Thoracic aorta (tissue), 2 donors: ENCODE results near the gene CAMK2A. TPM values are rescaled to one million over a fixed set of nuclear protein-coding genes. Genes with fewer than 3 reads are reported as not detected.

ENCODE experiments used
- ATAC-seq: fragments of 150-250 bp; one replicate; pipeline ENCODE4 v1.8.0; 2017; ENCODE audit warnings: low read depth; ENCODE audit not compliant: insufficient number of reproducible peaks, low FRiP score
- DNase-seq: peaks from one replicate; pipeline ENCODE4 v3.0.0-alpha.2; 2020; ENCODE audit warnings: low spot score
- H3K27ac ChIP-seq, 2 donors: fragments of 200-600 bp; sonication (generic); 1 replicate in 1 of 2; 2 replicates in 1 of 2; pipeline ENCODE4 v1.5.1; 2016; ENCODE audit warnings: mild to moderate bottlenecking in 2 of 2, moderate library complexity in 2 of 2
- H3K27me3 ChIP-seq: fragments of 200-600 bp; sonication (generic); replicated peaks from 2 replicates; pipeline ENCODE4 v1.6.0; 2016; ENCODE audit warnings: mild to moderate bottlenecking; ENCODE audit not compliant: insufficient read depth
- H3K36me3 ChIP-seq: fragments of 200-600 bp; sonication (generic); one replicate; pipeline ENCODE4 v1.5.1; 2016
- H3K4me1 ChIP-seq, 2 donors: fragments of 200-600 bp; sonication (generic); 1 replicate in 1 of 2; 2 replicates in 1 of 2; pipeline versions ENCODE4 v1.5.1 to v1.6.0; 2016; ENCODE audit warnings: low read depth in 2 of 2, mild to moderate bottlenecking in 1 of 2; ENCODE audit not compliant: control insufficient read depth in 1 of 2
- H3K4me3 ChIP-seq: fragments of 200-600 bp; sonication (generic); 2 replicates; pipeline ENCODE4 v1.5.1; 2016; ENCODE audit warnings: mild to moderate bottlenecking
- H3K9me3 ChIP-seq: fragments of 200-600 bp; sonication (generic); 2 replicates; pipeline ENCODE4 v1.5.1; 2016
- total RNA-seq, 2 donors: library from RNA; depleted of rRNA; stranded (reverse); fragments of >200 nt; gene quantifications; one replicate each; pipeline versions ENCODE4 v1.1.0 to v1.2.3, GENCODE V29; 2016
- TF ChIP-seq, protein P1 (sequence below): fragments of 200-600 bp; sonication (generic); IDR thresholded peaks from one replicate; pipeline ENCODE4 v1.5.1; 2019; ENCODE audit warnings: antibody characterized with exemption

CAMK2A gene
- total RNA-seq, 2 donors from 2014 or later, result 0.35 TPM; not detected in 1

DNA sequence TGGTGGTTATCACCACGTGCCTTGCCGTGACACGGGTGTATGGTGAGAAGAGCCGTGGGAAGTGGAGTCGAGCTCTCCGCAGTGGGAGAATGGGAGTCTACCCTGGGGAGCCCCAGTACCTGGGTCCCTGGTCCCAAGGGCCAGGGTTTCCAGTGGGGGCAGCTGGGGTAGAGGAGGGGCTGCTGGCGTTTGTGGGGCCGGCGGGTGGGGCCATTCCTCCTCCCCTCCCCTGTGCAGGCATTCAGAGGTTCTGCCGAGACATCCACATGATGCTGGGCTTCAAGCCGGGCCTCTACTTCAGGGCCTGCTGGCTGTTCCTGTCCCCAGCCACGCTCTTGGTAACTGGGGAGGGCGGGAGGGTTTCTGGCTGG lies 85.0 kb downstream of the CAMK2A start:
- Histone ChIP-seq H3K4me1 (no peaks in the 10 kb centered on the region), H3K27ac (no peak overlapping the region), H3K9me3 (no peaks in the 10 kb centered on the region), H3K36me3 (no peaks in the 10 kb centered on the region), H3K4me3 (no peak overlapping the region), H3K27me3 (no peaks in the 10 kb centered on the region)
- TF ChIP-seq, protein P1, sequence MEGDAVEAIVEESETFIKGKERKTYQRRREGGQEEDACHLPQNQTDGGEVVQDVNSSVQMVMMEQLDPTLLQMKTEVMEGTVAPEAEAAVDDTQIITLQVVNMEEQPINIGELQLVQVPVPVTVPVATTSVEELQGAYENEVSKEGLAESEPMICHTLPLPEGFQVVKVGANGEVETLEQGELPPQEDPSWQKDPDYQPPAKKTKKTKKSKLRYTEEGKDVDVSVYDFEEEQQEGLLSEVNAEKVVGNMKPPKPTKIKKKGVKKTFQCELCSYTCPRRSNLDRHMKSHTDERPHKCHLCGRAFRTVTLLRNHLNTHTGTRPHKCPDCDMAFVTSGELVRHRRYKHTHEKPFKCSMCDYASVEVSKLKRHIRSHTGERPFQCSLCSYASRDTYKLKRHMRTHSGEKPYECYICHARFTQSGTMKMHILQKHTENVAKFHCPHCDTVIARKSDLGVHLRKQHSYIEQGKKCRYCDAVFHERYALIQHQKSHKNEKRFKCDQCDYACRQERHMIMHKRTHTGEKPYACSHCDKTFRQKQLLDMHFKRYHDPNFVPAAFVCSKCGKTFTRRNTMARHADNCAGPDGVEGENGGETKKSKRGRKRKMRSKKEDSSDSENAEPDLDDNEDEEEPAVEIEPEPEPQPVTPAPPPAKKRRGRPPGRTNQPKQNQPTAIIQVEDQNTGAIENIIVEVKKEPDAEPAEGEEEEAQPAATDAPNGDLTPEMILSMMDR, result no peak
- DNase-seq, result no peak
- no peak for ATAC-seq

DNA sequence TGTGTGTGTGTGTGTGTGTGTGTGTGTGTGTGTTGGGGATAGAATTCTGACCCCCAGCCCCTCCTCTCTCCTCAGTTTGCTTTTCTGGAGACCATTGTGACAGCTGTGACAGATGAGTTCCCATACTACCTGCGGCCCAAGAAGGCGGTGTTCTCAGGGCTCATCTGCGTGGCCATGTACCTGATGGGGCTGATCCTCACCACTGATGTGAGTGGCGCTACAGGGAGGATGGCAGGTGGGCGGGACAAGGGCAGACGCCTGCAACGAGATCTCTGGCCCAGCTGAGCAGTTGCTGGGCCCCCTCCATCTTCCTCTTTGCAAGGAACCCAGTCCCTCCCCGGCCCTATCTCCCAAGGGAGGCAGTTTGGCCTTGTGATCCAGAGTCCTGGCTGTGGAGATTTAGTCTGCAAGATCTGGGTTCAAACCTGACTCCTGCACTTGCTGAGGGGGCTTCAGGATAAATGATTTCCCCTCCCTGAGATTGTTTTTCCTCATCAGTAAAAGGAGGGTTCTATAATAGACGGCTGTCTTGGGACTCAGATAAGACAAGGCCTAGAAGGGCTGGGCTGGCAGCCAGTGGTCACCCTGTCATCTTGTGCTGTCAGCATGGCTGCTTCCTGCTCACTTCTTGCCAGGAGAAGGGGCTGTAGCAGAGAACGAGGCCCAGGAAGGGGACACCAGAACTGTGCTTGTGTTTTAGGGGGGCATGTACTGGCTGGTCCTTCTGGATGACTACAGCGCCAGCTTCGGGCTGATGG lies 85.6 kb downstream of the CAMK2A start:
- TF ChIP-seq, protein P1, result no peak
- Histone ChIP-seq H3K27ac (no peak overlapping the region), H3K36me3 (no peaks in the 10 kb centered on the region), H3K4me3 (no peak overlapping the region), H3K27me3 (no peaks in the 10 kb centered on the region), H3K4me1 (no peaks in the 10 kb centered on the region), H3K9me3 (no peaks in the 10 kb centered on the region)
- ATAC-seq (no peak), DNase-seq (no peak)

DNA sequence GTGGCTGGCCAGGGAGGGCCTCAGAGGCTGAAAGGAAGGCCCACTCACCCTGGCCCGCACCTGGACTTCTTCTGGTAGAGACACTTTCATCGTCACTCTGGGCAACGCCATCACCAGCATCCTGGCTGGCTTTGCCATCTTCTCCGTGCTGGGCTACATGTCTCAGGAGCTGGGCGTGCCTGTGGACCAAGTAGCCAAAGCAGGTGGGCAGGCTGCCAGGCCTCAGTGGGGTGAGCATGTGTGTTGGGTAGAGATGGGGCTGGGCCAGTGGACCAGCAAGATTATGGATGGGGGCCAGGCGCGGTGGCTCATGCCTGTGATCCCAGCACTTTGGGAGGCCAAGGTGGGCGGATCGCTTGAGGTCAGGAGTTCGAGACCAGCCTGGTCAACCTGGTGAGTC lies 87.1 kb downstream of the CAMK2A start:
- H3K27me3 ChIP-seq, result no peaks in the 10 kb centered on the region
- no peaks in the 10 kb centered on the region for H3K4me1 ChIP-seq
- ATAC-seq (no peak), DNase-seq (no peak)
- TF ChIP-seq, protein P1, result no peak
- no peaks in the 10 kb centered on the region for H3K36me3 ChIP-seq
- H3K4me3 ChIP-seq, result no peak overlapping the region
- no peak overlapping the region for H3K27ac ChIP-seq
- no peaks in the 10 kb centered on the region for H3K9me3 ChIP-seq

DNA sequence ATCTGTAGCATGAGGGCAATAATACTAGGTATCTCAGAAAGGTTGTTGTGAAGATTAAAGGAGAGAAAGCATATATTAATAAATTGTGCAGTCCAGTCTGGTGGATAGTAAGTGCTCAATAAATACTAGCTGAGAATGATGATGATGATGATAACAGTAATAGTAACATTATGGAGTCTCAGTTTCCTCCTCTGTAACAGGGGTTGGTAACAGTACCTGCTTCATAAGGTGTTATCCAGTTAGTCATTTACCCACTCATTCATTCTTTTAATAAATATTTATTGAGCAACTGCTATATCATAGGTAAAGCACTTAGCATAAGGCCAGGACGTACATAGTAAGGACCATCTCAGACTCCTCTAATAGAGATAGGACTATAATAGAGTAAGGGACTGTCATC lies 92.1 kb downstream of the CAMK2A start:
- no peaks in the 10 kb centered on the region for H3K36me3 ChIP-seq
- H3K4me1 ChIP-seq, result no peaks in the 10 kb centered on the region
- TF ChIP-seq, protein P1, result no peak
- no peaks in the 10 kb centered on the region for H3K27me3 ChIP-seq
- H3K27ac ChIP-seq, result no peak overlapping the region
- H3K9me3 ChIP-seq, result no peaks in the 10 kb centered on the region
- no peak for ATAC-seq
- DNase-seq, result no peak
- no peak overlapping the region for H3K4me3 ChIP-seq

DNA sequence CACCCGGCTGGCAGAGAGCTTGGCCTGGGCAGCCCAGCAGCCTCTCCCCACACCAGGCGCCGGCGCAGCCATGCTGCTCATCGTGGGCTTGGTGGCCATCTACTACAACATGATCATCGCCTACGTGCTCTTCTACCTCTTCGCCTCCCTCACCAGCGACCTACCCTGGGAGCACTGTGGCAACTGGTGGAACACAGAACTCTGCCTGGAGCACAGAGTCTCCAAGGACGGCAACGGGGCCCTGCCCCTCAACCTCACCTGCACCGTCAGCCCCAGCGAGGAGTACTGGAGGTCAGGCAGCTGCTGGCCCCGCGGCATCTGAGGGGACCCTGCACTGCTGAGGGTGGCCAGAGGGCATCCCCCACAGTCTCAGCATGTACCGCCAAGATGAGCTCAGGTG lies 92.6 kb downstream of the CAMK2A start:
- TF ChIP-seq, protein P1, result no peak
- no peak overlapping the region for H3K4me3 ChIP-seq
- H3K9me3 ChIP-seq, result no peaks in the 10 kb centered on the region
- no peak for DNase-seq
- no peaks in the 10 kb centered on the region for H3K27me3 ChIP-seq
- no peaks in the 10 kb centered on the region for H3K36me3 ChIP-seq
- no peak for ATAC-seq
- H3K4me1 ChIP-seq, result no peaks in the 10 kb centered on the region
- H3K27ac ChIP-seq, result no peak overlapping the region
